HepG2 (cell line): ENCODE measurements around the gene MCM6. TPM values are rescaled to one million over a fixed set of nuclear protein-coding genes. Genes with fewer than 3 reads are reported as not detected.
A peak's percentile ranks its signal among the peaks of the same experiment; 100 is the strongest.

Experiments
- ATAC-seq: fragments of 200-7000 bp; cut with Tn5 transposase; 3 replicates; pipeline ENCODE4 v1.9.1; 2020; ENCODE audit warnings: mild to moderate bottlenecking, moderate library complexity
- BruUV-seq: library from RNA; stranded (reverse); fragments of 400-500 nt; replicated peaks from 2 replicates; lab custom pipeline; 2021; lab: Mats Ljungman, UMichigan
- CTCF ChIA-PET: fragments of 300-600 bp; formaldehyde crosslinking; extraction: SDS; loops from one replicate; lab custom pipeline; 2021; ENCODE audit warnings: low total read pairs, inconsistent platforms, low intra/inter-chr PET ratio; lab: Yijun Ruan, JAX
- POLR2A ChIA-PET: fragments of 350-600 bp; sonication (Branson Sonifier 250); formaldehyde crosslinking; loops from one replicate; lab custom pipeline; 2020; ENCODE audit warnings: antibody characterized with exemption, inconsistent platforms; lab: Yijun Ruan, JAX
- DNase-seq: peaks from one replicate; pipeline ENCODE4 v3.0.0-alpha.2; 2015; ENCODE audit warnings: low spot score
- FAIRE-seq: peaks from 3 replicates; lab custom pipeline; 2011; peaks lifted over from hg19 to GRCh38; lab: Jason Lieb, UNC
- H2AFZ ChIP-seq: one replicate; pipeline ENCODE4 v1.6.1; 2011; ENCODE audit warnings: low read length, inconsistent platforms
- H3K27ac ChIP-seq: fragments of 300-600 bp; 3 replicates; pipeline ENCODE4 v1.8.0; 2011; ENCODE audit warnings: mixed run types, mild to moderate bottlenecking, mixed read lengths, low read length, inconsistent platforms; ENCODE audit not compliant: insufficient read depth; ENCODE audit errors: extremely low read length
- H3K27me3 ChIP-seq, 2 experiments: fragments of 200-600 bp in 1 of 2; 2 replicates in 1 of 2; 3 replicates in 1 of 2; pipeline versions ENCODE4 v1.6.0 to v1.8.0; 2011; ENCODE audit warnings: low read length in 2 of 2, mild to moderate bottlenecking in 2 of 2, moderate library complexity in 2 of 2, inconsistent platforms in 1 of 2; ENCODE audit not compliant: insufficient read depth in 2 of 2, control insufficient read depth in 1 of 2
- H3K36me3 ChIP-seq, 2 experiments: fragments of 200-600 bp in 1 of 2; replicated peaks in 1 of 2; 2 replicates in 1 of 2; 3 replicates in 1 of 2; pipeline versions ENCODE4 v1.5.1 to v1.8.0; 2011; ENCODE audit warnings: low read length in 2 of 2, inconsistent platforms in 1 of 2; ENCODE audit not compliant: insufficient read depth in 2 of 2, control insufficient read depth in 1 of 2
- H3K4me1 ChIP-seq: 2 replicates; pipeline ENCODE4 v1.5.1; 2012; ENCODE audit warnings: low read length, inconsistent platforms; ENCODE audit not compliant: insufficient read depth
- H3K4me2 ChIP-seq: 2 replicates; pipeline ENCODE4 v1.6.0; 2011; ENCODE audit warnings: low read depth, low read length, inconsistent platforms
- H3K4me3 ChIP-seq, 3 experiments: fragments of 200-600 bp in 1 of 3; sonication (generic), shearing (Covaris generic) in 1 of 3; replicated peaks in 1 of 3; 2 replicates each; pipeline ENCODE4 v1.5.1; 2011 to 2016; ENCODE audit warnings: low read length in 3 of 3, inconsistent platforms in 2 of 3, low read depth in 2 of 3, mild to moderate bottlenecking in 2 of 3, control low read depth in 1 of 3, mixed read lengths in 1 of 3; ENCODE audit not compliant: insufficient read depth in 1 of 3
- H3K79me2 ChIP-seq: one replicate; pipeline ENCODE4 v1.6.1; 2011; ENCODE audit warnings: low read length, inconsistent platforms; ENCODE audit not compliant: insufficient read depth
- H3K9ac ChIP-seq: 2 replicates; pipeline ENCODE4 v1.6.0; 2011; ENCODE audit warnings: mild to moderate bottlenecking, low read depth, low read length, inconsistent platforms; ENCODE audit not compliant: insufficient read depth
- H3K9me3 ChIP-seq: 2 replicates; pipeline ENCODE4 v1.5.1; 2012; ENCODE audit warnings: mild to moderate bottlenecking, low read length
- H4K20me1 ChIP-seq: 2 replicates; pipeline ENCODE4 v1.6.0; 2011; ENCODE audit warnings: inconsistent platforms, mild to moderate bottlenecking, low read length, moderate library complexity; ENCODE audit not compliant: insufficient read depth
- BCL3 ChIP-seq: sonication (generic); formaldehyde crosslinking; IDR thresholded peaks from 2 replicates; pipeline ENCODE4 v1.5.1; 2020; ENCODE audit warnings: mild to moderate bottlenecking, missing genetic modification reagents, moderate library complexity
- ETS1 ChIP-seq: sonication (generic); formaldehyde crosslinking; IDR thresholded peaks from 2 replicates; pipeline ENCODE4 v1.4.0; 2020; ENCODE audit warnings: missing genetic modification reagents
- FUBP1 ChIP-seq: sonication (generic); formaldehyde crosslinking; IDR thresholded peaks from 2 replicates; pipeline ENCODE4 v1.5.1; 2020; ENCODE audit warnings: missing genetic modification reagents, mild to moderate bottlenecking, borderline replicate concordance
- GFI1 ChIP-seq: sonication (generic); formaldehyde crosslinking; IDR thresholded peaks from 2 replicates; pipeline ENCODE4 v1.5.0; 2020; ENCODE audit warnings: missing genetic modification reagents, mild to moderate bottlenecking, borderline replicate concordance
- HIC2 ChIP-seq: sonication (generic); formaldehyde crosslinking; IDR thresholded peaks from 2 replicates; pipeline ENCODE4 v1.9.0; 2022; ENCODE audit warnings: low read depth, missing genetic modification reagents
- IRF2 ChIP-seq: IDR thresholded peaks from 2 replicates; pipeline ENCODE4 v1.6.1; 2018; ENCODE audit warnings: missing genetic modification reagents, missing compliant biosample characterization
- NCOR1 ChIP-seq: fragments of 200-600 bp; sonication (generic); IDR thresholded peaks from 2 replicates; pipeline ENCODE4 v1.7.0; 2017; ENCODE audit warnings: antibody characterized with exemption, low read length, borderline replicate concordance
- SNRNP70 ChIP-seq: fragments of 200-400 bp; formaldehyde crosslinking; IDR thresholded peaks from 2 replicates; pipeline ENCODE4 v1.6.1; 2017; ENCODE audit warnings: mild to moderate bottlenecking, low read depth, low read length, moderate library complexity
- ZBTB34 ChIP-seq: sonication (generic); formaldehyde crosslinking; IDR thresholded peaks from 2 replicates; pipeline ENCODE4 v1.8.0; 2022; ENCODE audit warnings: mild to moderate bottlenecking, missing genetic modification reagents
- ZNF577 ChIP-seq: sonication (generic); formaldehyde crosslinking; IDR thresholded peaks from 2 replicates; pipeline ENCODE4 v1.4.0; 2020; ENCODE audit warnings: mild to moderate bottlenecking, low read depth, missing genetic modification reagents, borderline replicate concordance
- ZNF629 ChIP-seq: sonication (generic); formaldehyde crosslinking; conservative IDR thresholded peaks from 2 replicates; pipeline ENCODE4 v1.5.0; 2020; ENCODE audit warnings: missing genetic modification reagents
- in situ Hi-C: cut with HindIII; loops from 2 replicates; pipeline ENCODE4 v1.10.0; 2017; ENCODE audit warnings: low pct_unique_long_range_greater_than_20kb; ENCODE audit not compliant: extremely low pct_ligation_motif_present
- intact Hi-C: fragments of 100-400 bp; cut with micrococcal nuclease; formaldehyde crosslinking; loops from one replicate; pipeline ENCODE4 v1.10.0; 2022; ENCODE audit not compliant: unreplicated experiment
- polyA plus RNA-seq, 8 experiments: library from polyadenylated mRNA; depleted of rRNA in 3 of 8; stranded (reverse) in 7 of 8; unstranded in 1 of 8; fragments of >200 nt; fragmentation: Illumina TruSeq in 4 of 8; extraction: Trizol in 4 of 8; gene quantifications; 2 replicates each; pipeline versions ENCODE4 v1.2.1 to v1.2.3, GENCODE V29; 2011 to 2016; ENCODE audit warnings: low read depth in 4 of 8, missing spikeins in 1 of 8, mixed read lengths in 1 of 8; ENCODE audit not compliant: insufficient read depth in 1 of 8
- total RNA-seq, 5 experiments: library from RNA; depleted of rRNA; stranded (reverse); fragments of >200 nt; fragmentation: Illumina TruSeq; extraction: Trizol; gene quantifications; 2 replicates each; pipeline ENCODE4 v1.2.3, GENCODE V29; 2016; ENCODE audit warnings: low read depth in 1 of 5

MCM6 gene
- total and polyA plus RNA-seq, 2 of the 13 experiments (the other 11 are each of a cell fraction or from before 2014, with no cell fraction given) = 9.7 to 18.7 TPM

GRCh38 chr2:135853401-135853800 lies 22.8 kb downstream of the MCM6 start:
- H3K36me3 ChIP-seq = peaks cover 0 to 7% of the 10 kb centered on the region in 2 experiments; a peak in 2 of 5 replicates
- CTCF ChIA-PET = no interaction called here
- ATAC-seq = no peak
- H3K27ac ChIP-seq = no peak overlapping the region
- no peaks in the 10 kb centered on the region for H4K20me1 ChIP-seq
- POLR2A ChIA-PET = no interaction called here
- in situ Hi-C loops (no loop called here), intact Hi-C loops (no loop called here)
- peaks cover 14% of the 10 kb centered on the region for H3K4me1 ChIP-seq
- H3K4me3 ChIP-seq = no peak overlapping the region
- FAIRE-seq = no peak
- no peak overlapping the region for H3K9ac ChIP-seq
- H2AFZ ChIP-seq = no peak overlapping the region
- no peaks in the 10 kb centered on the region for H3K79me2 ChIP-seq
- DNase-seq = no peak
- BruUV-seq = no TSS peak
- no peaks in the 10 kb centered on the region for H3K9me3 ChIP-seq
- no peaks in the 10 kb centered on the region for H3K27me3 ChIP-seq
- no peak for TF ChIP-seq ETS1
- TF ChIP-seq ZNF629 = peak; percentile 66
- TF ChIP-seq, all 625 proteins: peak for 1
- H3K4me2 ChIP-seq = no peak overlapping the region

- H3K27ac ChIP-seq = no peak overlapping the region
- no peaks in the 10 kb centered on the region for H4K20me1 ChIP-seq
- H3K79me2 ChIP-seq = no peaks in the 10 kb centered on the region
- no TSS peak for BruUV-seq
- H2AFZ ChIP-seq = no peak overlapping the region
- POLR2A ChIA-PET = no interaction called here
- H3K27me3 ChIP-seq = no peaks in the 10 kb centered on the region
- DNase-seq = no peak
- peaks cover 0 to 7% of the 10 kb centered on the region in 2 experiments; a peak in 2 of 5 replicates for H3K36me3 ChIP-seq
- in situ Hi-C loops = no loop called here
- H3K4me1 ChIP-seq = peaks cover 14% of the 10 kb centered on the region
- H3K9ac ChIP-seq = no peak overlapping the region
- no peaks in the 10 kb centered on the region for H3K9me3 ChIP-seq
- CTCF ChIA-PET = no interaction called here
- no peak for ATAC-seq
- no peak overlapping the region for H3K4me3 ChIP-seq
- no peak for FAIRE-seq
- no peak overlapping the region for H3K4me2 ChIP-seq
- intact Hi-C loops = no loop called here
- no peak for TF ChIP-seq FUBP1 (CRISPR knock-in tag)
- no peak for TF ChIP-seq BCL3 (CRISPR knock-in tag)
- TF ChIP-seq GFI1 = no peak
- no peak for TF ChIP-seq SNRNP70
- TF ChIP-seq IRF2 (CRISPR knock-in tag) = no peak
- TF ChIP-seq ZNF577 = no peak
- no peak for TF ChIP-seq ZBTB34
- TF ChIP-seq HIC2 (CRISPR knock-in tag) = no peak
- no peak for TF ChIP-seq NCOR1
Observed at GRCh38 chr2:135851858-135852257, 24.4 kb downstream of the MCM6 start.
